Osteocyte (in vitro differentiated cells): Measurements from ENCODE around the gene RASSF3. TPM values are rescaled to one million over a fixed set of nuclear protein-coding genes. Genes with fewer than 3 reads are reported as not detected.

Experiments used
- DNase-seq: peaks from one replicate; pipeline ENCODE4 v3.0.0; 2021; ENCODE audit warnings: mixed read lengths; ENCODE audit not compliant: unreplicated experiment; ENCODE audit errors: extremely low spot score
- H3K27ac Mint-ChIP-seq: one replicate; pipeline ENCODE4 v1.8.0; 2021; ENCODE audit warnings: mild to moderate bottlenecking, mixed read lengths; ENCODE audit not compliant: unreplicated experiment
- H3K27me3 Mint-ChIP-seq: one replicate; pipeline ENCODE4 v1.8.0; 2021; ENCODE audit warnings: mixed read lengths; ENCODE audit not compliant: unreplicated experiment
- H3K36me3 Mint-ChIP-seq: one replicate; pipeline ENCODE4 v1.8.0; 2021; ENCODE audit warnings: mixed read lengths; ENCODE audit not compliant: unreplicated experiment
- H3K4me1 Mint-ChIP-seq: one replicate; pipeline ENCODE4 v1.8.0; 2021; ENCODE audit warnings: mixed read lengths; ENCODE audit not compliant: unreplicated experiment
- H3K4me3 Mint-ChIP-seq: one replicate; pipeline ENCODE4 v1.8.0; 2021; ENCODE audit warnings: mild to moderate bottlenecking, moderate library complexity, mixed read lengths; ENCODE audit not compliant: unreplicated experiment
- H3K9me3 Mint-ChIP-seq: one replicate; pipeline ENCODE4 v1.8.0; 2021; ENCODE audit warnings: mixed read lengths; ENCODE audit not compliant: unreplicated experiment
- CTCF ChIP-seq: fragments of 200-600 bp; sonication (generic); IDR thresholded peaks from 2 replicates; pipeline ENCODE4 v1.5.0; 2021; ENCODE audit warnings: antibody characterized with exemption, mild to moderate bottlenecking, moderate library complexity
- total RNA-seq: library from RNA; stranded (reverse); gene quantifications from 2 replicates; pipeline ENCODE4 v1.2.1, GENCODE V29; 2021

The RASSF3 gene
- total RNA-seq, 1 donor from 2014 or later: 29.0 TPM

DNA sequence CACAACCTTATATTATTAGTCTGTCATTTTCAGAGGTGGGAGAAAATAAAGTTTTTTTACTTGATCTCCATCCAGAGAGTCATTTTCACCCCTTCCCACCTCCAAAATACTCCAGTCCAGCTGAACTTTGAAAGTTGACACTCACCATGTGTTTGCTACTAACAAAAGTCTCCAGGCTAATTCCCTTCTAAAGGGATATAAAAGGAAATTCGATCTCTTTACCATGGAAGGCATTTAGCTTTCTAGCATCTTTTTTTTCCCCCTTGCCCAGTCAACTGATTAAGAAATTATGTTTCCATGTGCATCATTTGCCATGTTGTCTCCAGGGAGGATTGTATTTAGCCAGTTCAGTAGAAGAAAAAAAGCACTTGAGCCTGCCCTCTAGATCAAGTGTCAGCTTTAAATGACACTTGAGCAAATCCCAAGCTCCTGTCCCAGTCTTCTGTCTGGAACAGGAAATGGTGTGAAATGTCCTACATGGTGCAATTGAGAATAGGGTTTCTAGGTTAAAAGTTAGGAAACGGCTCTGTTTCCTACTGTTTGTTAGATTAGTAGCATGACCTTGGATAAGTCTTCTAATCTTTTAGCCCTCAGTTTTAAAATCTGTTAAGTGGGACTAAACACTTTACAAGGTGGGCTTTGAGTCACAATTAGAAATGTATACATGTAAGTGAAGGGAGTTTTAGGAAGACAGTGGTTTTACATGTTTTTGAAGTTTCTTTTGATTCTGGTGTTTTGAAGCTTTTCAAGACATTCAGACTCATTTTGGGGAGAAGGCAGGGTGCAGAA, 81.7 kb downstream of the RASSF3 start:
- Mint-ChIP-seq H3K36me3 (peaks cover 29% of the 10 kb centered on the region), H3K27me3 (no peaks in the 10 kb centered on the region), H3K4me1 (peaks cover 33% of the 10 kb centered on the region), H3K9me3 (no peaks in the 10 kb centered on the region), H3K27ac (peak overlapping the region; percentile 66), H3K4me3 (no peak overlapping the region)
- DNase-seq: no peak
- no peak for TF ChIP-seq CTCF

GRCh38 chr12:64694130-64695040, 84.1 kb downstream of the RASSF3 start:
- peaks cover 27% of the 10 kb centered on the region for H3K4me1 Mint-ChIP-seq
- H3K27me3 Mint-ChIP-seq: no peaks in the 10 kb centered on the region
- no peak overlapping the region for H3K4me3 Mint-ChIP-seq
- peaks cover 21% of the 10 kb centered on the region for H3K36me3 Mint-ChIP-seq
- no peaks in the 10 kb centered on the region for H3K9me3 Mint-ChIP-seq
- no peak for DNase-seq
- no peak for TF ChIP-seq CTCF
- H3K27ac Mint-ChIP-seq: no peak overlapping the region

DNA sequence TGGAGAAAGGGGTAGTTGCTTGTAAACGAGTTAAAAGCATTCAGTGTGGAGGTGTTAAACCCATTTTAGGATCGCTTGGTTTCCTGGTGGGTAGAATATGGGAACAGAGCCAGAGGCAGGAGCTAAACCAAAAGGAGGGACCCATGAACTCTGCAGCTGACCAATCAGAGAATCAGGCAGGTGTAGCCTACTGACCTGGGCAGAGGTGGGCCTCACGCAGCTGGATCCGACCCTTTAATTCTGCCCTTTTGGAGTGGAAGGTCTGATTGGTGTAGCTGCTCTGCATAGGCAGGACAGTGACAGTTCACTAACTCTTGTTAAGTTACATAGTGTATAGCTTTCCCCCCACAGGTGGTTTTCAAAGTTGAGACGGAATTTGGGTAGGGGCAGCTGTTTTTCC, 85.3 kb downstream of the RASSF3 start:
- no peak for TF ChIP-seq CTCF
- no peaks in the 10 kb centered on the region for H3K27me3 Mint-ChIP-seq
- no peak for DNase-seq
- no peak overlapping the region for H3K27ac Mint-ChIP-seq
- no peaks in the 10 kb centered on the region for H3K9me3 Mint-ChIP-seq
- H3K36me3 Mint-ChIP-seq: peaks cover 26% of the 10 kb centered on the region
- H3K4me3 Mint-ChIP-seq: no peak overlapping the region
- peaks cover 27% of the 10 kb centered on the region for H3K4me1 Mint-ChIP-seq

DNA sequence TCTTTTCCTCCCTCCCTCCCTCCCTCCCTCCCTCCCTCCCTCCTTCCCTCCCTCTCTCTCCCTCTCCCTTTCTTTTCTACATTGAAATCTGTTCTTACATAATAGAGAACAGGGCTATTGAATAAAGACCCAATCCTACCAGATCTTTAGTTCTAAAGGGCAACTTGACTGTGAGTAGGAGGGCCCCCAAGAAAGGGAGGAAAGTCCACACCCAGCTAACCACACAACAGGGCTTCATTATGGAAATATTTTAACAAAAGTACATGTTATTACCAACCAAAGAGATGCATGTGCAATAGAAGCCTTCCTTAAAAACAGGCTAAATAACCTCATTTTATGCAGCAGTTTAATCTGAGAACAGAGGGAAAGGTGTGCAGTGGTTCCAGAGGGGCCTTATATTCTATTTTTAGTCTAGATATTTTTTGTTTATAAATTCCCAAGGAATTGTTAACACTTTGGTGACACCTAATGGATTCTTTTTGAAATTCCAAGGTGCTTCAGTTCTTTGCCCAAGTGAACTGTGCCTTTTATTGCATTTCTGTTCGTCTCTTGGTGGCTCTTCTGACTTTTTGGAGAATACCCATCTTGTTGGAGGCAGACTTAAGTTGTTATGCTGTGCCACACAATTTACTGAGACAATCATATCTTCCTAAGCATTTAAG, 85.9 kb downstream of the RASSF3 start:
- Mint-ChIP-seq H3K36me3 (peaks cover 26% of the 10 kb centered on the region), H3K4me3 (no peak overlapping the region), H3K4me1 (peaks cover 33% of the 10 kb centered on the region)

More for the DNA sequence above, 85.9 kb downstream of the RASSF3 start:
- no peaks in the 10 kb centered on the region for H3K27me3 Mint-ChIP-seq
- no peaks in the 10 kb centered on the region for H3K9me3 Mint-ChIP-seq
- no peak for DNase-seq
- H3K27ac Mint-ChIP-seq: no peak overlapping the region
- TF ChIP-seq CTCF: peak; percentile 67
